Stimulated activated CD4-positive, alpha-beta T cell treated with anti-CD3 and anti-CD28 coated beads, Interleukin-4, amount 100 ng/mL, for 48 hours (primary cell): ENCODE measurements around the gene TNFSF15.
"Not testable (repeated sequence)": the region's sequence is repeated elsewhere in the genome, so short reads cannot be mapped to it uniquely, and the experiment has no call there.

Experiments used
- DNase-seq, 2 donors: peaks; one replicate each; pipeline ENCODE4 v3.0.0-alpha.2; 2020; ENCODE audit warnings: low read depth in 2 of 2

TNFSF15 gene

DNA sequence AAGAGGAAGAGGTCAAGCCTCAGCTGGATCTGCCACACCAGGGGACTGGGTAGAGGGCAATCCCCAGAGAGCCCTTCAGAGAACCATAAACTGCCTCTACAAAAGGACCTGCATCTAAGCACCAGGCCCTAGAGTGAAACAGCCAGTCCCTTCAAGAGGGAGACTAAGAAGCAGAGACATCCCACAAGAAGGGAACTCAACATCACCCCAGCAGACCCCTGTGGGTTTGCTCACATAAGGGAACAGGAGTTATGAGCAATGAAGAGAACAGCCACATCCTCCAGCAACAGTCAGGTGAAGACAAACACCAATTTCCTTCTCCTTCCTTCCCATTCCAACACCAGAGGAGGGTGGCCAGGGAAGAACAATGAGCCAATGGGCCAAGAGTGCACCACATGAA is 48.9 kb downstream of the TNFSF15 start:
- DNase-seq: no peak

DNA sequence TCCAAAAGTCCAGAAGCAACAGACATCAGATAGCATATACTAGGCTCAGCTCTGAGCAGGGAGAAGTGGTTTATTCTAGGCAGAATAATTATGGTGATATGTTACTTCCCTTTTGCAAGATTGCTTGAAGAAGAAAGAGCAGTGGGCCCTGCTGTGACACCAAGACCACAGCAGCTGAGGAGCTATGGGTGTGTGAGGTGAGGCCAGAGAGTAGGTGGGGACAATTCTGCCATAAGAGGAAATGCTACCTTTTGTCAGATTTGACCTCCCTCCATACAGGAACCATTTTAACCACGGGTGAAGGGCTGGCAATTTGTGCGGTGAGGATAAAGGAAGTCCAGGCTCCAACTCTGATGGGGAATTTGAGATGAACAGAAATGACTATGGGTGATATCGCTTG is 51.3 kb downstream of the TNFSF15 start:
- no peak for DNase-seq

DNA sequence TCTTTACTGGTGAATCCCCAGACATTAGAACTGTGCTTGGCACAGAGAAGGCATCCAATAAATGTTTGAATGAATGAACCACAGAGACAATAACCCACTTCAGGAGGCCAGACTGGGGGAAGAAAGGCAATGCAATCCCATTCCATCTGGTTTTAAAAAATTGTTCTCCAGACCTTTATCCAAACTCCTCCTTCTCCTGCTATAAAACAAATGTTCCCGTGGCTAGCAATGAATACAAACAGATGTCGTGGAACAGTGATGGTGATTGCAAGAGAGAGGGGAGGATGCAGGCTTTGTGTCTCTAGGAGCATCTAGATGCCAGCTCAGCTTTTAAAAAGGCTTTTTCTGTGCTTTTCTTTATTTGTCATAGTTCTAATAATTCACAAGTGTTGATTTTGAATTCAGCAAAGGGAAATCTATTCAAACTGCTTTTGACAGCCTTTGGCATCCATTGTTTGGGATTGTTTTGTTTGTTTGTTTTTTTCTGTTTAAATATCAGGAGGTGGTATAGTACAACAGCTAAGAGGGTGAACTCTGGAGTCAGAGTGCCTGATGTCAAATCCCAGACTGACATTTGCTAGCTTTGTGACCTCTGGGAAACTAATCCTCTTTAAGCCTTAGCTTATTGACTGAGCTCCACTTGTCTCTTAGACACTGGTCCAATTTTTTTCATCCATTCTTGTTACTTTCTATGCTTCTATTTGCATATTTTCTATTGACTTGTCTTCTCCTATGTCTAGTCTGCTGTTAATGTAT is 59.1 kb downstream of the TNFSF15 start:
- DNase-seq: no peak

DNA sequence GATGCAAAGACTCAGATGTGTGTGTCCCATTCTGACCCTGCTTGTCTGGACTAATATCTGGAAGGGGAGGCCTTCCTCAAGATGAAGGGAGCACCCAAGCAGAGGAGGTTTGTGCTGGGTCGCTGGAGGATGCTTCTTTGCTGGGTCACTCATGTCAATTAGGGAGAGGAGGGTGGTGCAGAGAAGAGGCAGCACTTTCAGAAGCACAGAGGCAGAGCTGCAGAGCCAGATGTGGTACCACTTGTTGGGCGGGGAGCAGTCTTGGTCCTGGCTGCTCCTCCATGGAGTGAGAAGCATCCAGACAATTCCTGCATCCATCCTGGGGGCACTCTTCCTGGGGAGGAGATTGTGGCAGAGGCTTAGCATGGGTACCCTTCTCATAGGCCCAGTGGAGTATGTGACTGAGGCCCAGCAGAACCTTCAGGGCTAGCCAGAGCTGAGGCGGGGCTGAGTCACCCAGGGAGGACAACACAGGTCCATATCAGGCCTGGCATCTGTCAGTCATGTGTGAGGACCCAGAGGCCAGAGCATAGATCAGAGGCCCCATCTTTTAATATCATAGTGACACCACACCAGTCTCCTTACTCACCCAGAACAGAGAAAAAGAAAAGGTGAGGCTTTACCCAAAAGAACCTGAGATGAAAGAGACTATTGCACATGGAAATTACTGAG is 59.8 kb downstream of the TNFSF15 start:
- DNase-seq: no peak

DNA sequence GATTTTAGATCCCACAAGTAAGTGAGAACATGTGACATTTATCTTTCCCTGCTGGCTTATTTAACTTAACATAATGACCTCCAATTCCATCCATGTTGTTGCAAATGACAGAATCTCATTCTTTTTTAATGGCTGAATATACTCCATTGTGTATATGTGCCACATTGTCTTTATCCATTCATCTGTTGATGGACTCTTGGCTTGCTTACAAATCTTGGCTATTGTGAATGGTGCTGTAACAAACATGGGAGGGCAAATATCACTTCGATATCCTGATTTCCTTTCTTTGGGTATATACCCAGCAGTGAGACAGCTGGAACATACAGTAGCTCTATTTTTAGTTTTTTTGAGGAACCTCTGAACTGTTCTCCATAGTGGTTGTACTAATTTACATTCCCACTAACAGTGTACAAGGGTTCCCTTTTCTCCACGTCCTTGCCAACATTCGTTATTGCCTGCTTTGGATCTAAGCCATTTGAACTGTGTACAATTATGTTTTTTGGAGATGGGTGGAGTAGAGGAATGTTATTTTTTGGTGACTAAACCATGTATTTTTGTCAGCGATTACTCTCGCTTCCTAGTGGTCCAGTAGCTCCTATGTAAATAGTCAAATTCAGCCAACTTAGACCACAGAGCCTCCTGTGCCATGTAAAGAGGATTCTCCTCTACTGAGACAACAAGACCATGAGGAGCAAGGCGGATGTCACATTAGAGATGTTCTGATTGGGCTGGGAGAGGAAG is 60.6 kb downstream of the TNFSF15 start:
- no peak for DNase-seq

DNA sequence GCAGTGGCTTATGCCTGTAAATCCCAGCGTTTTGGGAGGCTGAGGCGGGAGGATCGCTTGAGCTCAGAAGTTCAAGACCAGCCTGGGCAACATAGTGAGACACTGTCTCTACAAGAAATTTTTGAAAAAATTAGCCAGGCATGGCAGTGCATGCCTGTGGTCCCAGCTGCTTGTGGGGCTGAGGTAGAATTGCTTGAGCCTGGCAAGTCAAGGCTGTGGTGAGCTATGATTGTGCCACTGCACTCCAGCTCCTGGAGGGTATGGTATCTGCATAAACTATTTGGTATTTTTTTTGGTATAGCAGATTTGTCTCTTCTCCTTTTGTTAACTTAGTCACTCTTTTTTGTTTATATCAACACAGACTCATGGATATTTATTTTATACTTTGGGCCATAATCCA is 62.4 kb downstream of the TNFSF15 start:
- DNase-seq: no peak

DNA sequence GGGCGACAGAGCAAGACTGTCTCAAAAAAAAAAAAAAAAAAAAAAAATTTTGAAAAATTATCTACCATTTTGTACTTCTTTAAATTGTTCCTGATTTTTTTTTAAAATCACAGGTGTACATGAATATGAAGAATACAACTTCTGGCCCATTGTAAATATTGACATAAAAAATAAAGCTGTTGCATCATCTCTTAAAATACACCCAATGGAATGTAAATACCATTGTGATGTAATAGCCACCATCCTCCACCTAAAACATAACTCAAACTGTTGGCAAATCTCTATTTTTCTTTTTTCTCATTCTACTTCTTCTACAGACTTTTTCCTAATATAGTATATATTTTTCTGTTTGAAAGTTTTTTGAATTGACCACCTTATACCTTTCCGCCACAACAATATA is 62.9 kb downstream of the TNFSF15 start:
- no peak for DNase-seq

DNA sequence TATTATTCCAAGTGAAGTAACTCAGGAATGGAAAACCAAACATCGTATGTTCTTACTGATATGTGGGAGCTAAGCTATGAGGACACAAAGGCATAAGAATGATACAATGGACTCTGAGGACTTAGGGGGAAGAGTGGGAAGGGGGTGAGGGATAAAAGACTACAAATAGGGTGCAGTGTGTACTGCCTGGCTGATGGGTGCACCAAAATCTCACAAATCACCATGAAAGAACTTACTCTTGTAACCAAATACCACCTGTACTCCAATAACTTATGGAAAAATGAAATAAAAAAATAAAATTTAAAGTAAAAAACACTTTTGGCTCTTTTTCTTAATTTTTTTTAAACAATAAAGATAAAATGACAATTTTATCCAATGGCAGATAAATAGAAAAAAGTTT is 64.3 kb downstream of the TNFSF15 start:
- DNase-seq: not testable (repeated sequence)

DNA sequence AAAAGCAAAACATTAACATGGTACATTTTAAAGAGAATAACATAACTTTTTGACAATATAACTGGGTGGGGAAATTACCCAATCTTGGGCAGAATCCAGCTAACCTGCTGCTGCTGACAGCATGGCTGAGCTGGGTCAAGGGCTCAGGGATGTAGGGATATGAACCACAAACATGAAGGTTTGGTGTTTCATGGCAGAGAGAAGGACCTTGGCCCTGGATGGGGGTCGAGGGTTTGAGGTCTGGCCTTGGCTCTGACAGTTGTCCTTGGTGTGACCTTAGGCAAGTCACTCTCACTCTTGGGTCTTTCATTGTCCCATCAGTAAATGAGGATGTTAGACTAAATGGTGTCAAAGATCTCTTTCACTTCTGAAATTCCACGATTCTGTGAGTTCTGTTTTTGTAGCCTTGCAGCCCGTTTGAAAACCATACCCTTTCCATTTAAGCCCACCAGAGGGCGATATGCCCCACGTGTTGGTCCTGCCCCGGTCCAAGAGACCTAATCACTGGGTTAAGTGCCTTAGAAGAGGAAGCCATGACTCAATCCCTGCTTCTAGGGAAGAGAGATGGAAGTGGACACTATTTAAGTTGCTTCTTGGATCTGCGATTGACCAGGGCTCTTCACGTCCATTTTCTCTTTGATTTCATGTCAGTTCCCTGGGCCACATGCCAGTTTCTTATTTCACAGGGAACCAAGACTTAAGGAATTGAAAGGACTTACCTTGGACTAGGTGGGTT is 67.1 kb downstream of the TNFSF15 start:
- peak; percentile 48 to 65 for DNase-seq

DNA sequence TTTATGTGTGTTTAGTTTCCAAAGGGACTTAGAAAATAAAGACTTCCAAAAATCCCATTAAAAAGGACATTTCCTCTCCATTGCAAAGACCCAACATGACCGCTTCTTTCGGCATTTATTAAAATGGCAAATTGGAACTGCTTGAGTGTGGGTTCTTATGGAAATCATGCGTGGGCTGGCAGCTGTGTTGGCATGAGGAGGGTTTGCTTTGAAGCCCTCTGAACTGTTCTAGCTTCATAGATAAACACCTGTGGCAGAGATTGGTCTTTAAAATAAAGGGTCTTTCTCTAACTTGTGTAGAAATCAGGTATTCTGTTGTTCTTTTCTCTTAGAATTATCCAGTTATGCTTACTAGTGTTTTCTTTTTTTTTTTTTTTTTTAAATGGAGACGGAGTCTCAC is 68.0 kb downstream of the TNFSF15 start:
- no peak for DNase-seq

DNA sequence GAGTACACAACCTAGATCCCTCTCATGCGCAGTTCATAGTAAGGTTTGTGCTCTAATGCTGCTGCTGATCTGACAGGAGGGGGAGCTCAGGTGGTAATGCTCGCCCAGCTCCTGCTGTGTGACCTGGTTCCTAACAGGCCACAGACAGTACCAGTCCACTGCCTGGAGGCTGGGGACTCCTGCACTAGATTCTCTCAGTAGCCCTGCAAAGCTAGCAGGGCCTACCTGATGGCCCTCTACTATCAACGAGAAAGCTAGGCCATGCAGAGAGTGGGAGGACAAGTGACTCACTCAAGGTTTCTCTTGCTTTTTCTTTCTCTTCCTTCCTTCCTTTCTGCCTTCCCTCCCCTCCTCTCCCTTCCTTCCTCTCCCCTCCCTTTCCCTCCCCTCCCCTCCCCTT is 68.7 kb downstream of the TNFSF15 start:
- DNase-seq: no peak

DNA sequence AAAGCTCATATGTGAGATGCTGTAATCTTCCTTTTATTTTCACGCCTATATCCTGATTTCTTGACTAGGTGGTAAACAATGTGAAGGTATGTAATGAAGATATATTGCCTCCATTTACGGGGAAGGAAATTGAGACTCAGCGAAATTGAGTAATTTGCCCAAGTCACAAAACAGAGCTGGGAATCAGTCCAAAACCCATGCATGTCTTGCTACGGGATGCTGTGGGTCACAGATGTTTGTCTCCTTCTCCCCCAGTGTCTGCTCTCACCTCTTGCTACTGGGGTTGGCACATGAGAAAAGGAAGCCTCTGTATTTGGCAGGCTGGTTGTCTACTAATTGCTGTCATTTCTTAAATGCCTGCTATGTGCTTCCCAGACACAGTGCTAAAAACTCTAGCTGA is 70.1 kb downstream of the TNFSF15 start:
- DNase-seq: no peak

DNA sequence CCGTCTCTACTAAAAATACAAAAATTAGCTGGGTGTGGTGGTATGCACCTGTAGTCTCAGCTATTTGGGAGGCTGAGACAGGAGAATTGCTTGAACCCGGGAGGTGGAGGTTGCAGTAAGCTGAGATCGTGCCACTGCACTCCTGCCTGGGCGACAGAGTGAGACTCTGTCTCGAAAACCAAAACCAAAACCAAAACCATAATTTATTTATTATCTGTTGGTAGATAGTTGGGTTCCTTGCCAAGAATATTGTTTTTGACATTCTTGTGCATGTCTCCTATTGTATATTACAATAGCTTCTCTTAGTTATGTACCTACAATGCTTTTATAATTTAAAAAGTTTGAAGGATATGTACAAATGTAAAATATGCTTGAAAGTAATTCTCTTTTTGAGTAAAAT is 70.7 kb downstream of the TNFSF15 start:
- not testable (repeated sequence) for DNase-seq
